HCT116 (cell line): ENCODE data around the gene C12orf57. TPM values are rescaled to one million over a fixed set of nuclear protein-coding genes. Genes with fewer than 3 reads are reported as not detected.

Experiments used
- ATAC-seq: fragments of 200-7000 bp; cut with Tn5 transposase; 2 replicates; pipeline ENCODE4 v1.9.1; 2020; ENCODE audit warnings: mild to moderate bottlenecking, moderate library complexity
- BruUV-seq: library from RNA; stranded (reverse); fragments of 400-500 nt; replicated peaks from 2 replicates; lab custom pipeline; 2021; lab: Mats Ljungman, UMichigan
- CTCF ChIA-PET: fragments of 300-600 bp; sonication (Branson Sonifier 250); formaldehyde crosslinking; loops from one replicate; lab custom pipeline; 2021; ENCODE audit warnings: antibody characterized with exemption; lab: Charles Lee
- POLR2A ChIA-PET: fragments of 300-600, 350-600 bp; sonication (Branson Sonifier 250); formaldehyde crosslinking; loops from one replicate; lab custom pipeline; 2021; ENCODE audit warnings: antibody characterized with exemption; lab: Charles Lee
- RAD21 ChIA-PET, 2 experiments: fragments of 300-600 bp; sonication (Branson Sonifier 250); formaldehyde crosslinking; loops; one replicate each; lab custom pipeline; 2023; ENCODE audit warnings: low total read pairs in 2 of 2; ENCODE audit not compliant: uncharacterized antibody in 2 of 2, unreplicated experiment in 2 of 2, low non-redundant PET in 1 of 2; lab: Charles Lee
- DNase-seq: peaks from one replicate; pipeline ENCODE4 v3.0.0-alpha.2; 2010; ENCODE audit warnings: low read depth, low spot score
- H2AFZ ChIP-seq: fragments of 200-600 bp; shearing (Covaris generic), sonication (generic); 2 replicates; pipeline ENCODE4 v1.6.1; 2017; ENCODE audit warnings: low read depth, mixed run types, mixed read lengths, antibody characterized with exemption, low read length; ENCODE audit not compliant: poor library complexity, severe bottlenecking
- H3K27ac ChIP-seq: 2 replicates; pipeline ENCODE4 v1.5.1; 2012; ENCODE audit warnings: low read depth, low read length
- H3K27me3 ChIP-seq: fragments of 200-600 bp; sonication (generic); 2 replicates; pipeline ENCODE4 v1.6.1; 2016; ENCODE audit warnings: mixed run types, low read length, mixed read lengths; ENCODE audit not compliant: insufficient read depth
- H3K36me3 ChIP-seq, 2 experiments: fragments of 200-500 bp in 1 of 2; fragments of 200-600 bp in 1 of 2; sonication (Bioruptor generic) in 1 of 2; sonication (generic) in 1 of 2; 2 replicates each; pipeline versions ENCODE4 v1.5.1 to v1.6.1; 2014 to 2016; ENCODE audit warnings: low read length in 2 of 2, inconsistent platforms in 1 of 2, mixed read lengths in 1 of 2, mixed run types in 1 of 2; ENCODE audit not compliant: insufficient read depth in 2 of 2, control insufficient read depth in 1 of 2
- H3K4me1 ChIP-seq, 2 experiments: fragments of 200-600 bp in 1 of 2; sonication (generic) in 1 of 2; 2 replicates each; pipeline versions ENCODE4 v1.5.1 to v1.6.1; 2012 to 2017; ENCODE audit warnings: low read length in 2 of 2, inconsistent platforms in 1 of 2, mild to moderate bottlenecking in 1 of 2, mixed read lengths in 1 of 2, mixed run types in 1 of 2, moderate library complexity in 1 of 2; ENCODE audit not compliant: insufficient read depth in 2 of 2, control insufficient read depth in 1 of 2
- H3K4me2 ChIP-seq: fragments of 200-600 bp; sonication (generic); 2 replicates; pipeline ENCODE4 v1.6.1; 2017; ENCODE audit warnings: mixed run types, low read length, mixed read lengths
- H3K4me3 ChIP-seq, 2 experiments: fragments of 200-600 bp in 1 of 2; sonication (generic) in 1 of 2; replicated peaks in 1 of 2; 2 replicates each; pipeline ENCODE4 v1.5.1; 2011 to 2016; ENCODE audit warnings: low read length in 2 of 2, control low read depth in 1 of 2, low read depth in 1 of 2, mild to moderate bottlenecking in 1 of 2, mixed read lengths in 1 of 2, mixed run types in 1 of 2
- H3K79me2 ChIP-seq: fragments of 200-600 bp; sonication (generic); 2 replicates; pipeline ENCODE4 v1.6.1; 2017; ENCODE audit warnings: mild to moderate bottlenecking, mixed run types, low read length, moderate library complexity, mixed read lengths; ENCODE audit not compliant: insufficient read depth
- H3K9ac ChIP-seq: fragments of 200-600 bp; sonication (generic); 2 replicates; pipeline ENCODE4 v1.6.1; 2016; ENCODE audit warnings: low read length, mixed read lengths
- H3K9me2 ChIP-seq: fragments of 200-600 bp; sonication (generic), shearing (Covaris generic); 2 replicates; pipeline ENCODE4 v1.6.1; 2017; ENCODE audit warnings: mixed run types, mild to moderate bottlenecking, moderate library complexity; ENCODE audit not compliant: insufficient read depth
- H3K9me3 ChIP-seq, 2 experiments: fragments of 200-500 bp in 1 of 2; fragments of 200-600 bp in 1 of 2; sonication (Bioruptor generic) in 1 of 2; sonication (generic) in 1 of 2; 2 replicates each; pipeline ENCODE4 v1.6.1; 2014 to 2017; ENCODE audit warnings: low read length in 2 of 2, mixed read lengths in 2 of 2, inconsistent platforms in 1 of 2, low read depth in 1 of 2, mild to moderate bottlenecking in 1 of 2, mixed run types in 1 of 2, moderate library complexity in 1 of 2; ENCODE audit not compliant: control insufficient read depth in 1 of 2, insufficient read depth in 1 of 2
- H4K20me1 ChIP-seq: fragments of 200-600 bp; sonication (generic), shearing (Covaris generic); 2 replicates; pipeline ENCODE4 v1.6.1; 2017; ENCODE audit warnings: mixed run types, mild to moderate bottlenecking, moderate library complexity; ENCODE audit not compliant: insufficient read depth
- CBX3 ChIP-seq: IDR thresholded peaks from 2 replicates; pipeline ENCODE4 v1.6.1; 2012; ENCODE audit warnings: low read depth
- CEBPB ChIP-seq: IDR thresholded peaks from 2 replicates; pipeline ENCODE4 v1.6.1; 2012; ENCODE audit warnings: low read depth
- CTCF ChIP-seq, 3 experiments: fragments of 200-600 bp in 1 of 3; sonication (generic) in 1 of 3; IDR thresholded peaks in 2 of 3; conservative IDR thresholded peaks in 1 of 3; 2 replicates each; pipeline ENCODE4 v1.5.1; 2012 to 2017; ENCODE audit warnings: low read depth in 2 of 3, low read length in 2 of 3, antibody characterized with exemption in 1 of 3, borderline replicate concordance in 1 of 3, control low read depth in 1 of 3, mild to moderate bottlenecking in 1 of 3, mixed read lengths in 1 of 3, mixed run types in 1 of 3, moderate library complexity in 1 of 3; ENCODE audit not compliant: insufficient read depth in 1 of 3
- EZH2phosphoT487 ChIP-seq: fragments of 200-600 bp; IDR thresholded peaks from 2 replicates; pipeline ENCODE4 v1.6.1; 2018; ENCODE audit warnings: antibody characterized with exemption, borderline replicate concordance
- RAD21 ChIP-seq: IDR thresholded peaks from 2 replicates; pipeline ENCODE4 v1.6.1; 2012; ENCODE audit warnings: low read depth, mild to moderate bottlenecking
- SP1 ChIP-seq: IDR thresholded peaks from 2 replicates; pipeline ENCODE4 v1.6.1; 2012; ENCODE audit warnings: low read depth
- TCF7L2 ChIP-seq: IDR thresholded peaks from 2 replicates; pipeline ENCODE4 v1.7.0; 2011; ENCODE audit warnings: borderline replicate concordance, inconsistent platforms; ENCODE audit not compliant: insufficient read depth, insufficient read length; ENCODE audit errors: extremely low read depth
- YY1 ChIP-seq: IDR thresholded peaks from 2 replicates; pipeline ENCODE4 v1.6.1; 2011; ENCODE audit warnings: low read length, low read depth, moderate library complexity, mild to moderate bottlenecking; ENCODE audit not compliant: insufficient replicate concordance; ENCODE audit errors: extremely low read depth
- ZFX ChIP-seq: fragments of 450-650 bp; IDR thresholded peaks from 2 replicates; pipeline ENCODE4 v1.6.1; 2017
- ZNF274 ChIP-seq: fragments of 200-500 bp; sonication (Bioruptor generic); IDR thresholded peaks from 2 replicates; pipeline ENCODE4 v1.6.1; 2014; ENCODE audit warnings: mild to moderate bottlenecking, low read depth, low read length, inconsistent platforms
- intact Hi-C: fragments of 100-400 bp; cut with micrococcal nuclease; formaldehyde crosslinking; loops from 2 replicates; pipeline ENCODE4 v1.10.0; 2022
- total RNA-seq: library from RNA; stranded (reverse); gene quantifications from one replicate; pipeline ENCODE4 v1.2.1, GENCODE V29; 2021; ENCODE audit not compliant: unreplicated experiment
- TF ChIP-seq, protein P1 (sequence below): IDR thresholded peaks from 2 replicates; pipeline ENCODE4 v1.6.1; 2012
- TF ChIP-seq, protein P2 (sequence below): IDR thresholded peaks from 2 replicates; pipeline ENCODE4 v1.6.1; 2012

C12orf57 gene
- total RNA-seq, 1 experiment from 2014 or later, result 202 TPM

GRCh38 chr12:6974180-6974579, 30.4 kb downstream of the C12orf57 start:
- DNase-seq (no peak), ATAC-seq (no peak)
- no TSS peak for BruUV-seq
- ChIA-PET POLR2A (interaction anchor here (1.0 to 1.9 kb wide), 3 partner anchors 28 to 44 kb away, joined by 3 to 7 read pairs (median 3); partner anchors contain the start of genes C12orf57, LPCAT3 and RNU7-1), CTCF (no interaction called here), RAD21 (no interaction called here)
- peaks cover 7 to 13% of the 10 kb centered on the region in 2 experiments for H3K4me1 ChIP-seq
- no peak overlapping the region for H3K4me3 ChIP-seq
- intact Hi-C loops, result loop anchor here (5.0 kb wide), 1 partner anchor 118 kb away; the partner anchor contains the start of gene C1R
- no peak overlapping the region for H3K27ac ChIP-seq
- H3K9me3 ChIP-seq, result no peaks in the 10 kb centered on the region
- peaks cover 37 to 54% of the 10 kb centered on the region in 2 experiments for H3K36me3 ChIP-seq
- H3K79me2 ChIP-seq, result peaks cover 55% of the 10 kb centered on the region
- H3K27me3 ChIP-seq, result no peaks in the 10 kb centered on the region
- H2AFZ ChIP-seq, result no peak overlapping the region
- H4K20me1 ChIP-seq, result no peaks in the 10 kb centered on the region
- no peak overlapping the region for H3K9ac ChIP-seq
- no peaks in the 10 kb centered on the region for H3K9me2 ChIP-seq
- TF ChIP-seq YY1 (no peak), CBX3 (no peak), TCF7L2 (no peak), EZH2phosphoT487 (no peak), CEBPB (no peak), SP1 (no peak), ZNF274 (no peak), CTCF (IDR thresholded peaks at IDR 0.05 in 2 of 3, conservative IDR thresholded peaks at IDR 0.05 in 1 of 3; ENCODE audit: borderline replicate concordance in 1 of 3, insufficient read depth in 1 of 3, low read depth in 2 of 3, low read length in 2 of 3) (no peak), RAD21 (no peak), ZFX (no peak)
- TF ChIP-seq, protein P1, sequence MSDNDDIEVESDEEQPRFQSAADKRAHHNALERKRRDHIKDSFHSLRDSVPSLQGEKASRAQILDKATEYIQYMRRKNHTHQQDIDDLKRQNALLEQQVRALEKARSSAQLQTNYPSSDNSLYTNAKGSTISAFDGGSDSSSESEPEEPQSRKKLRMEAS, result no peak
- TF ChIP-seq, protein P2, sequence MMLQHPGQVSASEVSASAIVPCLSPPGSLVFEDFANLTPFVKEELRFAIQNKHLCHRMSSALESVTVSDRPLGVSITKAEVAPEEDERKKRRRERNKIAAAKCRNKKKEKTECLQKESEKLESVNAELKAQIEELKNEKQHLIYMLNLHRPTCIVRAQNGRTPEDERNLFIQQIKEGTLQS, result no peak
- H3K4me2 ChIP-seq, result no peak overlapping the region
